ENCODE data around the gene LGI2. TPM values are rescaled to one million over a fixed set of nuclear protein-coding genes. Genes with fewer than 3 reads are reported as not detected.

Gene LGI2
- total and polyA plus RNA-seq, 2 of the 8 experiments (the other 6 are each of a cell fraction or from before 2014, with no cell fraction given) = 2.3 to 4.0 TPM

- TF ChIP-seq KDM5A (IDR thresholded peaks at IDR 0.05; ENCODE audit: low read length) (no peak), RXRA (IDR thresholded peaks at IDR 0.05; ENCODE audit: insufficient read depth, low read depth, low read length) (no peak), PHF8 (conservative IDR thresholded peaks at IDR 0.05; ENCODE audit: low read depth, low read length) (no peak), ATF2 (IDR thresholded peaks at IDR 0.05; ENCODE audit: low read length) (no peak), TBP (IDR thresholded peaks at IDR 0.05; ENCODE audit: low read depth, low read length) (no peak)
Measured at GRCh38 chr4:24984602-24985532, 45.9 kb downstream of the LGI2 start (continued).

All from H1 (cell line).